Aorta (tissue), 5 donors: ENCODE measurements around the gene ZBTB32. TPM values are rescaled to one million over a fixed set of nuclear protein-coding genes. Genes with fewer than 3 reads are reported as not detected.

Experiments used
- ATAC-seq: fragments of 200-7000 bp; cut with Tn5 transposase; one replicate; pipeline ENCODE4 v1.9.1; 2022; ENCODE audit warnings: moderate library complexity; ENCODE audit not compliant: low FRiP score
- DNase-seq, 2 donors: peaks; one replicate each; pipeline ENCODE4 v3.0.0-alpha.2; 2020
- H3K27ac ChIP-seq, 2 donors: one replicate each; pipeline ENCODE4 v1.5.1; 2013; ENCODE audit warnings: low read length in 2 of 2, mild to moderate bottlenecking in 2 of 2, moderate library complexity in 2 of 2, control low read depth in 1 of 2, inconsistent platforms in 1 of 2, low read depth in 1 of 2
- H3K27me3 ChIP-seq, 2 donors: one replicate each; pipeline ENCODE4 v1.6.1; 2013; ENCODE audit warnings: control low read depth in 1 of 2, low read length in 1 of 2, mild to moderate bottlenecking in 1 of 2, moderate library complexity in 1 of 2; ENCODE audit not compliant: insufficient read depth in 2 of 2, control insufficient read depth in 1 of 2
- H3K36me3 ChIP-seq, 2 donors: one replicate each; pipeline ENCODE4 v1.6.1; 2013; ENCODE audit warnings: control low read depth in 1 of 2, low read length in 1 of 2, mild to moderate bottlenecking in 1 of 2; ENCODE audit not compliant: insufficient read depth in 2 of 2, control insufficient read depth in 1 of 2
- H3K4me1 ChIP-seq, 2 donors: one replicate each; pipeline ENCODE4 v1.6.1; 2013; ENCODE audit warnings: low read length in 2 of 2, control low read depth in 1 of 2, mild to moderate bottlenecking in 1 of 2, moderate library complexity in 1 of 2; ENCODE audit not compliant: insufficient read depth in 2 of 2, control insufficient read depth in 1 of 2
- H3K4me3 ChIP-seq, 2 donors: one replicate each; pipeline ENCODE4 v1.5.1; 2013; ENCODE audit warnings: low read length in 2 of 2, control low read depth in 1 of 2, mild to moderate bottlenecking in 1 of 2
- H3K9me3 ChIP-seq: one replicate; pipeline ENCODE4 v1.6.1; 2013; ENCODE audit warnings: mild to moderate bottlenecking, low read length; ENCODE audit not compliant: control insufficient read depth
- WGBS, 2 donors: extraction: QIAGEN DNeasy Blood & Tissue Kit; methylation state at CpG; one replicate each; pipeline ENCODE4 v1.1.7; 2013; 5-methylcytosine and 5-hydroxymethylcytosine counted together
- intact Hi-C, 2 donors: fragments of 100-400 bp; cut with DNase I; formaldehyde crosslinking; loops; one replicate each; pipeline versions ENCODE4 v1.14.2 to v1.15.0; 2022
- polyA plus RNA-seq, 2 donors: library from polyadenylated mRNA; stranded (reverse); fragments of 200-250 nt; gene quantifications; one replicate each; pipeline ENCODE4 v1.2.3, GENCODE V29; 2013
- total RNA-seq, 2 donors: library from RNA; stranded (reverse); fragmentation: NEBNext Ultra II Directional; extraction: Animal tissue kit (Norgen Biotek cat#: 25700); gene quantifications; one replicate each; pipeline ENCODE4 v1.2.1, GENCODE V29; 2021
- donor health status: healthy with polysubstance abuse.
- donor health status: Bipolar disorder and iron deficiency.
- donor health status: DM: no; HTN: no; CAD: no.
- donor health status: DM: no; HTN: no; CAD: no.
- donor health status: DM: yes; HTN: yes; CAD: no.

ZBTB32 gene
- total and polyA plus RNA-seq, 4 donors, result 0.19 TPM; not detected in 3

- H3K9me3 ChIP-seq, result no peaks in the 10 kb centered on the region
- WGBS, 2 donors, result 29 to 31% methylated on average over 17 of the region's 17 CpGs
- no peaks in the 10 kb centered on the region for H3K27me3 ChIP-seq
- intact Hi-C loops, result no loop called here
- no peaks in the 10 kb centered on the region for H3K4me1 ChIP-seq
- ATAC-seq, result no peak
- no peak for DNase-seq
- H3K4me3 ChIP-seq, result no peak overlapping the region
- H3K27ac ChIP-seq, result peak overlapping the region in 1 of 2 donors; percentile 83
- peaks cover 0 to 3% of the 10 kb centered on the region in 2 donors for H3K36me3 ChIP-seq
Observed at GRCh38 chr19:35755131-35755549, 50.8 kb downstream of the ZBTB32 start.

GRCh38 chr19:35755550-35756376, 51.4 kb downstream of the ZBTB32 start:
- Histone ChIP-seq H3K9me3 (no peaks in the 10 kb centered on the region), H3K4me1 (no peaks in the 10 kb centered on the region), H3K36me3 (peaks cover 0 to 3% of the 10 kb centered on the region in 2 donors), H3K27ac (peak overlapping the region; percentile 86 to 97), H3K27me3 (no peaks in the 10 kb centered on the region), H3K4me3 (peak overlapping the region; percentile 40 to 55)
- intact Hi-C loops, result no loop called here
- 3% methylated on average over 52 to 74 of the region's 74 CpGs for WGBS, 2 donors
- peak; percentile 72 for ATAC-seq
- DNase-seq, result peak; percentile 88 to 96

GRCh38 chr19:35756377-35757230, 52.2 kb downstream of the ZBTB32 start, which contains the start of gene HSPB6:
Gene HSPB6 (minus strand): TSS chr19:35757029. CDS start chr19:35757008, 21 bp downstream.
- peak; percentile 65 for ATAC-seq
- Histone ChIP-seq H3K27me3 (no peaks in the 10 kb centered on the region), H3K36me3 (peaks cover 0 to 3% of the 10 kb centered on the region in 2 donors), H3K27ac (peak within 1 kb of the TSS; percentile 86 to 97), H3K4me3 (peak within 1 kb of the TSS; percentile 40 to 55), H3K9me3 (no peaks in the 10 kb centered on the region), H3K4me1 (no peaks in the 10 kb centered on the region)
- intact Hi-C loops, result no loop called here
- DNase-seq, result peak; percentile 83 to 94
- WGBS, 2 donors, result 2% methylated on average over 39 to 52 of the region's 52 CpGs

- H3K4me3 ChIP-seq, result no peak overlapping the region
- intact Hi-C loops, result no loop called here
- H3K27me3 ChIP-seq, result no peaks in the 10 kb centered on the region
- no peaks in the 10 kb centered on the region for H3K9me3 ChIP-seq
- no peaks in the 10 kb centered on the region for H3K4me1 ChIP-seq
- H3K27ac ChIP-seq, result peak overlapping the region; percentile 86 to 97
- WGBS, 2 donors, result 0 to 2% methylated on average over 19 of the region's 19 CpGs
- peak; percentile 85 for ATAC-seq
- DNase-seq, result peak; percentile 93 to 94
- peaks cover 0 to 3% of the 10 kb centered on the region in 2 donors for H3K36me3 ChIP-seq
Observed at GRCh38 chr19:35757231-35757748, 52.9 kb downstream of the ZBTB32 start.

- DNase-seq (peak; percentile 99), ATAC-seq (peak; percentile 92)
- H3K27ac ChIP-seq, result peak within 1 kb of the TSS; percentile 86 to 97
- H3K36me3 ChIP-seq, result no peaks in the 10 kb centered on the region
- H3K4me1 ChIP-seq, result no peaks in the 10 kb centered on the region
- peak within 1 kb of the TSS; percentile 64 to 91 for H3K4me3 ChIP-seq
- H3K9me3 ChIP-seq, result no peaks in the 10 kb centered on the region
- H3K27me3 ChIP-seq, result no peaks in the 10 kb centered on the region
- 0% methylated on average over 51 to 53 of the region's 53 CpGs for WGBS, 2 donors
- intact Hi-C loops, result no loop called here
Observed at GRCh38 chr19:35757749-35758608, 53.6 kb downstream of the ZBTB32 start, which contains the start of gene PROSER3. Gene PROSER3 (plus strand): TSS chr19:35758176. CDS start chr19:35758216, 40 bp downstream.

GRCh38 chr19:35759697-35760096, 55.3 kb downstream of the ZBTB32 start:
- WGBS, 2 donors, result 85 to 93% methylated on average over 2 of the region's 2 CpGs
- intact Hi-C loops, result no loop called here

GRCh38 chr19:35760711-35761349, 56.5 kb downstream of the ZBTB32 start:
- H3K9me3 ChIP-seq, result no peaks in the 10 kb centered on the region
- H3K36me3 ChIP-seq, result no peaks in the 10 kb centered on the region
- no peaks in the 10 kb centered on the region for H3K27me3 ChIP-seq
- no peak overlapping the region for H3K27ac ChIP-seq
- H3K4me3 ChIP-seq, result no peak overlapping the region
- no peaks in the 10 kb centered on the region for H3K4me1 ChIP-seq
- ATAC-seq (no peak), DNase-seq (no peak)
- WGBS, 2 donors, result 74 to 79% methylated on average over 4 of the region's 4 CpGs
- intact Hi-C loops, result no loop called here

More at GRCh38 chr19:35759697-35760096, 55.3 kb downstream of the ZBTB32 start:
- DNase-seq, result peak in 1 of 2 donors; percentile 73
- no peaks in the 10 kb centered on the region for H3K4me1 ChIP-seq
- no peaks in the 10 kb centered on the region for H3K36me3 ChIP-seq
- H3K27ac ChIP-seq, result no peak overlapping the region
- no peaks in the 10 kb centered on the region for H3K9me3 ChIP-seq
- no peak overlapping the region for H3K4me3 ChIP-seq
- ATAC-seq, result no peak
- H3K27me3 ChIP-seq, result no peaks in the 10 kb centered on the region
